ENCODE data around the gene GPATCH4.

GRCh38 chr1:156644146-156644545 lies 42.9 kb upstream of the GPATCH4 start:
- TF ChIP-seq CTCF (IDR thresholded peaks at IDR 0.05) (no peak), POLR2A (IDR thresholded peaks at IDR 0.05) (no peak)
